ENCODE measurements around the gene TMEM270. TPM values are rescaled to one million over a fixed set of nuclear protein-coding genes. Genes with fewer than 3 reads are reported as not detected.
"Not testable (repeated sequence)": the region's sequence is repeated elsewhere in the genome, so short reads cannot be mapped to it uniquely, and the experiment has no call there.

TMEM270 gene
- total RNA-seq, 1 experiment from 2014 or later: not detected

DNA sequence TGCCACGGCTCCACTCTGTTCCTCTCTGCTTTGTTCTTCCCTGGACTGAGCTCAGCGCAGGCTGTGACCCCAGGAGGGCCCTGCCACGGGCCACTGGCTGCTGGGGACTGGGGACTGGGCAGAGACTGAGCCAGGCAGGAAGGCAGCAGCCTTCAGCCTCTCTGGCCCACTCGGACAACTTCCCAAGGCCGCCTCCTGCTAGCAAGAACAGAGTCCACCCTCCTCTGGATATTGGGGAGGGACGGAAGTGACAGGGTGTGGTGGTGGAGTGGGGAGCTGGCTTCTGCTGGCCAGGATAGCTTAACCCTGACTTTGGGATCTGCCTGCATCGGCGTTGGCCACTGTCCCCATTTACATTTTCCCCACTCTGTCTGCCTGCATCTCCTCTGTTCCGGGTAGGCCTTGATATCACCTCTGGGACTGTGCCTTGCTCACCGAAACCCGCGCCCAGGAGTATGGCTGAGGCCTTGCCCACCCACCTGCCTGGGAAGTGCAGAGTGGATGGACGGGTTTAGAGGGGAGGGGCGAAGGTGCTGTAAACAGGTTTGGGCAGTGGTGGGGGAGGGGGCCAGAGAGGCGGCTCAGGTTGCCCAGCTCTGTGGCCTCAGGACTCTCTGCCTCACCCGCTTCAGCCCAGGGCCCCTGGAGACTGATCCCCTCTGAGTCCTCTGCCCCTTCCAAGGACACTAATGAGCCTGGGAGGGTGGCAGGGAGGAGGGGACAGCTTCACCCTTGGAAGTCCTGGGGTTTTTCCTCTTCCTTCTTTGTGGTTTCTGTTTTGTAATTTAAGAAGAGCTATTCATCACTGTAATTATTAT, 28.9 kb upstream of the TMEM270 start:
- DNase-seq (ENCODE audit: low spot score): peak; percentile 97

- DNase-seq (ENCODE audit: low spot score): no peak
These were observed 28.2 kb upstream of the TMEM270 start for GRCh38 chr7:73832806-73833205.

- peak; percentile 94 for DNase-seq (ENCODE audit: low spot score)
These were observed 27.6 kb upstream of the TMEM270 start for GRCh38 chr7:73833251-73833919.

DNA sequence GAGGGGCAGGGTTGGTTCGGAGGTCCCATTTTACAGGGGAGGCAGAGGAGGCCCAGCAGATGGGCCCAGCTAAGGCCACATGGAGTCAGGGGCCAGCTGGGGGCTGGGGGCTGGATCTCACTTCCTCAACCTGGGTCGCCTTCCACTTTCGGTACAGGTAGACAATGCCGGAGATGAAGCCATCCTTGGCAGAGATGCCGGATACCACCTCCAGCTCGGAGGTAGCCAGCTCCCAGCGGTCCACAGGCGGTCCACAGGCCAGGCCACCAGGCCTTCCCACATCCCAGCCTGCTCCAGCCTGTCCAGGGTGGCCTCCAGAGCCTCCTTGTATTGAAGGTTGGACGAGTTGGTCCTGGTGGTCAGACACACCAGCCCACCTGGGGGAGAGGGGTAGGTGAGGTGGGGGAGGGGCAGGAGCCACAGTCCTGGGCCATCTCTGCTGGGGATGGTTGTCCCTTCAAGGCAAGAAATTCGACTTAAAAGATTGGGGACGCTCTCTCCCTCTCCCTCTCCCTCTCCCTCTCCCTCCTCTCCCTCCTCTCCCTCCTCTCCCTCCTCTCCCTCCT, 26.2 kb upstream of the TMEM270 start:
- no peak for DNase-seq (ENCODE audit: low spot score)

GRCh38 chr7:73837167-73837566, 23.8 kb upstream of the TMEM270 start:
- DNase-seq (ENCODE audit: low spot score): not testable (repeated sequence)

DNA sequence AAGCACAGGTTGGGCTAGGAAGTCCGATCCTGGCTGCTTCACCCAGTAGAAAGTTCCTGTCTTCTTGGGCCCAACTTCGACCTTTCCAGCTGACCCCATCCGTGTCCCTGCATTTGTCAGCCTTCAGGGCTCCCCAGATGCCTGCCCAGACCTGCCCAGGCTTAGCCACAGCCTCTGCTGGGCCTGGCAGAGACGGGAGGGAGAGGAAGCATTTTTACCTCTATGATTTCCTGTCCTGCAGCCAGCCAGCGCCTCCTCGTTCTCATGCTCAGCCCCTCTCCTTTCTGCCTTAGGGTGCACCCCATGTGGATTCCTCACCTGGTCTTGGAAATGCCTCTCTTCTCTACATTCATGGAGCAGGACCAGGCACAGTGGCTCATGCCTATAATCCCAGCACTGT, 22.3 kb upstream of the TMEM270 start:
- DNase-seq (ENCODE audit: low spot score): peak; percentile 52

DNA sequence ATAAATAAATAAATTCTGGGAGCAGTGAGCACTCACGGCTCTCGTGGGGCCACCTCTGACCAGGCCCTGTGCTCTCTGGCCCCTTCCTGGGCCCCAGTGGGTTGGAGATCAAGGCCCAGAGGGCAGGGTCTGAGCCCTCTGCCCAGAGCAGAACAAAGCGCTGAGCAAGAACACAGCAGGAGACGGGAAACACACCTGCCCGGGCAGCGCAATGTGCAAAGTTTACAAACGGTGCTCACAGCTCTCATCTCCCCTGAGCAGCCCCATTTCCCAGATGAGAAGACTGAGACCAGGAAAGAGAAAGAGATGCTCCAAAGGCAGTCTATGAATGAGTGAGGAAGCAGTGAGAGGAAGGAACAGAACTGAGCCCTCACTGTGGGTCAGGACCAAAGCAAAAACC, 21.7 kb upstream of the TMEM270 start:
- no peak for DNase-seq (ENCODE audit: low spot score)

DNA sequence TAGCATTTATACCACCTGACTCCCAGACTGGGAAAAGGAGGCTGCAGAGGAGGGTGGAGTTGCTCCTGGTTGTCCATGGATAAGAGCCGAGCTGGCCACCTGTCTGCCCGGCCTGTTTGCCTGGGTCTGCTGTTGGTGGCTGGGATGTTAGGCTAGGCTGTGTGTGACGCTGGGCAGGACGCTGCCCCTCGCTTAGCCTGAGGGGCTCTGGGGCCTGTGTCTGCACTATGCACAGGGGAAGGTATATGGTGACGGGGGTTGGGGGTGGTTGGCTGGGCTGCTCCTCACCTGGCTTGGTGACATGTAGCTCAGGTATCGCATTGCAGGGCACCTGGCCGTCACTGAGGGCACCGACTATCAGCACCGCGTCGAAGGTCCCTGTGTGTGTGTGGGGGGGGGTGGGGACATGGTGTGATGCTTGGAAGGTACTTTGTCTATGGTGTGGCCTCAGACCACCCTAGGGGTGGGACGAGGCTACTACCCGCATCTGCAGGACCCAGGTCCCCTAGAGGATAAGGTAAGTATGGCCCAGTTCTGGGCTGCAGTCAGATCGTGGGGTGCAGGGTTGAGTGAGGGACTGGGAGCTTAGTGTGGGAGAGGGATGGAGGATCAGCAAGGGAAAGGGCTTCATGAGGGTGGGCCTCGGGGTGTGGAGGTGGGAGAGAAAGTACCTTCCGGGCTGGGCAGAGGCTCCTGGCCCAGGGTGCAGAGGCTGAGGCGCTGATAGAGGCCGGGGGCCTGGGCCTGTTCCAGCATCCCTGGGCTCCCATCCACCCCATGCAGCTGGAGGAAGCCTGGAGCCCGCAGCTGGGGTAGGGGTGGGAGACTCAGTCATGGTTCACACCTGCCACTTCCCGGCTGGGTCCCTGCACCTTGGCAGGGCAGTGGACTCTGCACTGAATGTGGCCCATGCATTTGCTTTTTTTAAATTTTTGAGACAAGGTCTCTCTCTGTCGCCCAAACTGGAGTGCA, 20.9 kb upstream of the TMEM270 start:
- no peak for DNase-seq (ENCODE audit: low spot score)

DNA sequence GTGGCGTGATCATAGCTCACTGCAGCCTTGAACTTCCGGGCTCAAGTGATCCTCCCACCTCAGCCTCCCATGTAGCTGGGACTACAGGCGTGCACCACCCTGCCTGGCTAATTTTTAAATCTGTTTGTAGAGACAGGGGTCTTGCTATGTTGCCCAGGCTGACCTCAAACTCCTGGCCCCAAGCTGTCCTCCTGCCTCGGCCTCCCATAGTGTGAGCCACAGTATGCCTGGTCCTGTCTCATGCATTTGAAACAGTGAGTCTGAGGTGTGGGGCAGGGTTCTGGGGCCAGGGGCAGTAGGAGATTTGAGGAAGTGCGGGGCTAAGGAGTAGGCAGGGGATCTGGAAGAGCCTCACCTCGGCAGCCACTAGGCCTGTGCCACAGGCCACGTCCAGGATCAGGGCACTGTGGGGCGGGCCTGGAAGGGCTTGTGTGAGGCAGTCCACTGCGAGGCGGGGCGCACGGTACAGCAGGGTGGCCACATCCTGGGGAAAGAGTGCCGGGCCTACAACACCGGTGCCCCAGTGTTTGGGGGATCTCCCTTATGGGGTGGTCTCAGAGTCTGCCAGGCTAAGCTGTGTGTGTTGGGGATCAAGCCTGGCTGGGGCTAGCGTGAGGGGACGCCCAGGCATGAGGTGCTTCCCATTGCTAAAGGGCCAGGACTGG, 20.1 kb upstream of the TMEM270 start:
- DNase-seq (ENCODE audit: low spot score): no peak

DNA sequence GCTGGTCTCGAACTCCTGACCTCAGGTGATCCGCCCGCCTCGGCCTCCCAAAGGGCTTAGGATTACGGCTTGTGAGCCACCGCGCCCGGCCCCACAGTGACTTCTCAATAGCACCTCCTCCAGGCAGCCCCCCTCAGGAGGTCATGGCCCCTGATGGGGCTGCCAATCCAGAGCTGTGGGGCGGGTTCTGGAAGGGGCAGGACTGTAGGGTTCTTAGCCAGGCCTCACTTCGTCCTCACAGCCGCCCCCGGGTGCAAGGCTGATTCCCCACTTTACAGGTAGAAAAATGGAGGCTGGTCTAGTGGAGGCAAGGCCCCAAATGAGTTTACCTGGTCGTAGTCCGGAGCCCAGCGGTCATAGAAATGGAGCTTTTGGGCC, 19.3 kb upstream of the TMEM270 start:
- DNase-seq (ENCODE audit: low spot score): no peak

DNA sequence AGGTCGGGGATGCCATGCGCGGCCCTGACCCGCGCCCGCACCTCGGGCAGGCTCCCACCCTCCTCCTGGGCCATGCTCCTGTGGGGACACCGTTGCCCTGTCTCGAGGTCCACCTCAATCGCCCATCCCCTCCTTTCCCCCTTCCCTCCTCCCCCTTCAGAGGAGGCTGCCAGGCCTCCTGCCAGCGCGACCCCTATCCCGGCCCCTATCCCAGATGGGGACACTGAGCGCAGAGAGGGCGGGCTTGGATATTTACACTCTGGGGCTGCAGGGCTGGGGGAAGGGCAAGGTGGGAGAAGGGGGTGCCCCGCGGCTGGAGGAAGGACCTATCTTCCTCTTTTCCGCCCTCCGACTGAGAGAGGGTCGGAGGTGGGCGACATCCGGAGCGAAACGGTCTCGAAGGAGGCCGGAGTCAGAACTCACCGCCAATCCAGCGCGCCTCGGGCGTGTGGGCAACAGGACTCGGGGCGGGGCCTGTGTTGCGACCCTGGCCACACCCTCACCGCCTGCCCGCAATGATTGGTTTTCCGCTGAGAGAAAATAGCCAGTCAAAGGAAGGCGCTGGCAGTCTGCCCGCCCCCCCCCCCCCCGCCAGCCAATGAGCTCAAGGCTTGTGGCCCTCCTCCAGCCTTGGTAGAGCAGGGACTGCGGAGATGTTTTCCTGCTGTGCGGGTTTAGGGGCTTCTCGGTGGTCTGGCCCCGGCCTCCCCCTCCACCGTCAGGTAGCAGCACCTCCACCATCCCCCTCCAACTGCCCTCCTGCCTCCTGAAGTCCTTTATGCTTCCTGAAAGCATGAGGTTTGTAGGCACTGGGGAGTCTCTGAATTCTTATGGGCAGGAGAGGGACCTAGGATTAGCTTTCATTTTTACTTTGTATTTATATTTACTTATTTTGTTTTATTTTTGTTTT, 18.6 kb upstream of the TMEM270 start, which contains the start of gene METTL27:
METTL27 (minus strand) TSS at position 450 of the 910 bp plus-strand sequence; CDS start at position 74, 376 bp downstream.
- peak; percentile 97 for DNase-seq (ENCODE audit: low spot score)

DNA sequence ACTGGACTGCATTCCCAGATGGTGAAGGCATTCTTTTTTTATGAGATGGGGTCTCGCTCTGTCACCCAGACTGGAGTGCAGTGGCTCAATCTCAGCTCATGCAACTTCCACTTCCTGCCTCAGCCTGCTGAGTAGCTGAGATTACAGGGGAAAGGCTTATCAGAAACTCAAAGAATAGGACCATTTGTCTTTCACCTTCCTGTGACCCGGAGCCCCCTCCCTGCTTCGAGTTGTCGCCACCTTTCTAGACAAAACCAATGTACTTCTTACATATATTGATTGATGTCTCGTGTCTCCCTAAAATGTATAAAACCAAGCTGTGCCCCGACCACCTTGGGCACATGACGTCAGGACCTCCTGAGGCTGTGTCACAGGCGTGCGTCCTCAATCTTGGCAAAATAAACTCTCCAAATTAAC, 16.8 kb upstream of the TMEM270 start:
- no peak for DNase-seq (ENCODE audit: low spot score)

DNA sequence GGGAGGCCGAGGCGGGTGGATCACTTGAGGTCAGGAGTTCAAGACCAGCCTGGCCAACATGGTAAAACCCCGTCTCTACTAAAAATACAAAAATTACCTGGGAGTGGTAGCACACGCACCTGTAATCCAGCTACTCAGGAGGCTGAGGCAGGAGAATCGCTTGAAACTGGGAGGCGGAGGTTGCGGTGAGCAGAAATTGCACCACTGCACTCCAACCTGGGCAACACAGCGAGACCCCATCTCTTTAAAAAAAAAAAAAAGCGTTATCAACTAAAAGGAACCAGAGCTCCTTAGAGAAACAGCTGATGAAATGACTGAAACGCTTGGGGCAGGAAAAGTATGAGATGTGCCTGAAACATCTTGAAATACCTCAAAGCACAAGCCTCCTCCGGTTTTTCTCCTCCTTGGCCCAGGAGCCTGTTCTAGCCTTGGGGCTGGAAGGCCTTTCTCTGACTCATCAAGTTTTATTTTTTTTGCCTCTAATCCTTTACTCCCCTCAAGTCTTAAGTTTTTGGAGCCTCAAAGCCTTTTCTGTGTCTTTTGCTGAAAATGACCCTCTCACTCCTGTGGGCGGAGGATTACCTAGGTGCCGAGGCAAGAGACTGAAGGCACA, 16.0 kb upstream of the TMEM270 start:
- DNase-seq (ENCODE audit: low spot score): no peak

DNA sequence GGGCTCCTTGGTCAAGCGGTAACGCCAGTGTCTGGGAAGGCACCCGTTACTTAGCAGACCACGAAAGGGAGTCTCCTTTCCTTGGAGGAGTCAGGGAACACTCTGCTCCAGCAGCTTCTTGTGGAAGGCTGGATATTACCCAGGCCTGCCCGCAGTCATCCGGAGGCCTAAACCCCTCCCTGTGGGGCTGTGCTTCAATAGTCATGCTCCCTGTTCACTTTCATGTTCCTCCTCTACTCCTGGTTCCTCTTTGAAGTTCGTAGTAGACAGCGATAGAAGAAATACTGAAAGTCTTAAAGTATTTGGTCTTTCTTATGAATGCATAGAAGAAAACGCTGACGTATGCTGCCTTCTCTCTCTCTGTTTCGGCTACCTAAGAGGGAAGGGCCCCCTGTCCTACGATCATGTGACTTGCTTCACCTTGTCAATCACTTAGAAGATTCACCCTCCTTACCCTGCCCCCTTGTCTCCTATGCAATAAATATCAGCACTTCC, 15.2 kb upstream of the TMEM270 start:
- DNase-seq (ENCODE audit: low spot score): not testable (repeated sequence)

GRCh38 chr7:73847941-73848723, 12.8 kb upstream of the TMEM270 start:
- DNase-seq (ENCODE audit: low spot score): no peak

DNA sequence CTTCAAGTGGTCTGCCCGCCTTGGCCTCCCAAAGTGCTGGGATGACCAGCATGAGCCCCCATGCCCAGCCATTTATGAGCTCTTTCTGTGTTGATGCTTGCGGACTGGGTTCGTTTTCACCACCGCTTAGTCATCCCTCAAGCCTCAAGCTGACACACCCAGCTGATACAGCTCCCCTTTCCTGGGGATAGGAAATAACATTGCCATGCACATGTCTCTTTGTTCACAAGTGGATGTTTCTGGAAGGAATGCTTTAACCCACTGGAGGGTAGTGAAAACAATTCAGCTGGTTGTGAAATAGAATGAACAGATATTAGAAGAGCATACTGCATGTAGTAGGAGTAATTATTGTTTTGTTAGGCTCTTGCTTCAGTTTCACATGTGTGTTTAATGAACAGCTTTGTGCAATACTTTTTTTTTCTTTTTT, 10.2 kb upstream of the TMEM270 start:
- peak; percentile 78 for DNase-seq (ENCODE audit: low spot score)

- DNase-seq (ENCODE audit: low spot score): peak; percentile 96
These were observed 9.3 kb upstream of the TMEM270 start for GRCh38 chr7:73851410-73852338.

All from HT-29 (cell line).